HG02870 (cell line): Measurements from ENCODE around the gene TMPRSS13.
"Not testable (repeated sequence)": the region's sequence is repeated elsewhere in the genome, so short reads cannot be mapped to it uniquely, and the experiment has no call there.

Experiments
- ATAC-seq: cut with Tn5 transposase; IDR thresholded peaks from one replicate; pipeline ENCODE4 v1.9.1; 2021; ENCODE audit warnings: mild to moderate bottlenecking, moderate library complexity; ENCODE audit not compliant: unreplicated experiment

Gene TMPRSS13

GRCh38 chr11:117931331-117931950 is 2.2 kb upstream of the TMPRSS13 start:
- ATAC-seq, result no peak

- no peak for ATAC-seq
Measured at GRCh38 chr11:117930668-117931330, 1.6 kb upstream of the TMPRSS13 start.

GRCh38 chr11:117929916-117930570 is 841 bp upstream of the TMPRSS13 start:
- ATAC-seq, result no peak

- ATAC-seq, result no peak
Measured at GRCh38 chr11:117928446-117929141, 608 bp downstream of the TMPRSS13 start.

- no peak for ATAC-seq
Measured at GRCh38 chr11:117927926-117928325, 1.3 kb downstream of the TMPRSS13 start.

GRCh38 chr11:117926166-117926565 is 3.0 kb downstream of the TMPRSS13 start:
- not testable (repeated sequence) for ATAC-seq

- no peak for ATAC-seq
Measured at GRCh38 chr11:117925198-117925925, 3.8 kb downstream of the TMPRSS13 start.

GRCh38 chr11:117924631-117925170 is 4.5 kb downstream of the TMPRSS13 start:
- ATAC-seq, result no peak

- ATAC-seq, result no peak
Measured at GRCh38 chr11:117923773-117924172, 5.4 kb downstream of the TMPRSS13 start.

- no peak for ATAC-seq
Measured at GRCh38 chr11:117923275-117923674, 5.9 kb downstream of the TMPRSS13 start.

GRCh38 chr11:117921893-117922292 is 7.3 kb downstream of the TMPRSS13 start:
- ATAC-seq, result no peak

- no peak for ATAC-seq
Measured at GRCh38 chr11:117921456-117921855, 7.7 kb downstream of the TMPRSS13 start.

GRCh38 chr11:117919781-117920221 is 9.4 kb downstream of the TMPRSS13 start:
- no peak for ATAC-seq

GRCh38 chr11:117919341-117919740 is 9.9 kb downstream of the TMPRSS13 start:
- no peak for ATAC-seq

- ATAC-seq, result no peak
Measured at GRCh38 chr11:117918366-117919255, 10.6 kb downstream of the TMPRSS13 start.

- no peak for ATAC-seq
Measured at GRCh38 chr11:117917591-117918151, 11.5 kb downstream of the TMPRSS13 start.

GRCh38 chr11:117916956-117917355 is 12.2 kb downstream of the TMPRSS13 start:
- ATAC-seq, result no peak

GRCh38 chr11:117915672-117916235 is 13.4 kb downstream of the TMPRSS13 start:
- ATAC-seq, result no peak
